Body of pancreas (tissue), 4 donors: ENCODE data around the gene DLL4.

Experiments used
- CTCF ChIP-seq, 7 experiments: fragments of 450-650 bp in 4 of 7; fragments of 200-600 bp in 3 of 7; sonication (generic) in 3 of 7; IDR thresholded peaks; one replicate each; pipeline ENCODE4 v1.5.1; 2016 to 2019; ENCODE audit warnings: antibody characterized with exemption in 7 of 7
- POLR2A ChIP-seq, 3 donors: fragments of 450-650 bp; IDR thresholded peaks; one replicate each; pipeline ENCODE4 v1.6.1; 2016; ENCODE audit warnings: antibody characterized with exemption in 3 of 3, mild to moderate bottlenecking in 2 of 3

GRCh38 chr15:40930430-40931299 is 1.5 kb downstream of the DLL4 start:
- TF ChIP-seq CTCF (IDR thresholded peaks at IDR 0.05) = peak in 6 of 7 experiments; percentile 27 to 58 (median 46)
- peak in 1 of 3 donors; percentile 24 for TF ChIP-seq POLR2A (IDR thresholded peaks at IDR 0.05)
